Endothelial cell (in vitro differentiated cells): ENCODE measurements around the gene STAT4. TPM values are rescaled to one million over a fixed set of nuclear protein-coding genes. Genes with fewer than 3 reads are reported as not detected.

Experiments used
- DNase-seq: peaks from one replicate; pipeline ENCODE4 v3.0.0; 2021; ENCODE audit warnings: low spot score
- H3K27ac Mint-ChIP-seq: one replicate; pipeline ENCODE4 v1.8.0; 2021; ENCODE audit warnings: mixed read lengths, inconsistent platforms; ENCODE audit not compliant: unreplicated experiment
- H3K27me3 Mint-ChIP-seq: one replicate; pipeline ENCODE4 v1.8.0; 2021; ENCODE audit warnings: mild to moderate bottlenecking, moderate library complexity, mixed read lengths, inconsistent platforms; ENCODE audit not compliant: unreplicated experiment
- H3K36me3 Mint-ChIP-seq: one replicate; pipeline ENCODE4 v1.8.0; 2021; ENCODE audit warnings: mild to moderate bottlenecking, low read depth, mixed read lengths, inconsistent platforms; ENCODE audit not compliant: unreplicated experiment
- H3K4me1 Mint-ChIP-seq: one replicate; pipeline ENCODE4 v1.8.0; 2021; ENCODE audit warnings: mild to moderate bottlenecking, mixed read lengths, inconsistent platforms; ENCODE audit not compliant: unreplicated experiment
- H3K4me3 Mint-ChIP-seq: one replicate; pipeline ENCODE4 v1.8.0; 2021; ENCODE audit warnings: mild to moderate bottlenecking, mixed read lengths, inconsistent platforms; ENCODE audit not compliant: unreplicated experiment
- H3K9me3 Mint-ChIP-seq: one replicate; pipeline ENCODE4 v1.8.0; 2021; ENCODE audit warnings: mixed read lengths, inconsistent platforms; ENCODE audit not compliant: unreplicated experiment
- CTCF ChIP-seq: fragments of 200-600 bp; sonication (generic); IDR thresholded peaks from one replicate; pipeline ENCODE4 v1.5.0; 2021; ENCODE audit warnings: antibody characterized with exemption; ENCODE audit not compliant: unreplicated experiment
- total RNA-seq: library from RNA; stranded (reverse); fragmentation: NEBNext Ultra II Directional; extraction: Animal tissue kit (Norgen Biotek cat#: 25700); gene quantifications from one replicate; pipeline ENCODE4 v1.2.1, GENCODE V29; 2021; ENCODE audit not compliant: unreplicated experiment

STAT4 gene
- total RNA-seq, 1 donor from 2014 or later = 1.1 TPM

GRCh38 chr2:191155608-191156071 is 4.8 kb upstream of the STAT4 start:
- H3K36me3 Mint-ChIP-seq = no peaks in the 10 kb centered on the region
- no peak for DNase-seq
- no peaks in the 10 kb centered on the region for H3K27me3 Mint-ChIP-seq
- H3K4me3 Mint-ChIP-seq = no peak overlapping the region
- H3K4me1 Mint-ChIP-seq = no peaks in the 10 kb centered on the region
- H3K9me3 Mint-ChIP-seq = no peaks in the 10 kb centered on the region
- no peak overlapping the region for H3K27ac Mint-ChIP-seq
- TF ChIP-seq CTCF = peak; percentile 49

- no peak for TF ChIP-seq CTCF
- Mint-ChIP-seq H3K27me3 (no peaks in the 10 kb centered on the region), H3K4me3 (no peak overlapping the region), H3K4me1 (peaks cover 3% of the 10 kb centered on the region), H3K27ac (no peak overlapping the region), H3K9me3 (no peaks in the 10 kb centered on the region), H3K36me3 (no peaks in the 10 kb centered on the region)
- DNase-seq = no peak
Measured at GRCh38 chr2:191153716-191154115, 2.9 kb upstream of the STAT4 start.

- no peak overlapping the region for H3K4me3 Mint-ChIP-seq
- no peaks in the 10 kb centered on the region for H3K36me3 Mint-ChIP-seq
- H3K9me3 Mint-ChIP-seq = no peaks in the 10 kb centered on the region
- no peak overlapping the region for H3K27ac Mint-ChIP-seq
- no peak for DNase-seq
- TF ChIP-seq CTCF = no peak
- H3K27me3 Mint-ChIP-seq = no peaks in the 10 kb centered on the region
- peaks cover 3% of the 10 kb centered on the region for H3K4me1 Mint-ChIP-seq
Measured at GRCh38 chr2:191152482-191153240, 1.9 kb upstream of the STAT4 start.

- Mint-ChIP-seq H3K4me3 (no peak overlapping the region), H3K27ac (no peak overlapping the region), H3K36me3 (no peaks in the 10 kb centered on the region), H3K27me3 (no peaks in the 10 kb centered on the region), H3K9me3 (no peaks in the 10 kb centered on the region), H3K4me1 (peaks cover 3% of the 10 kb centered on the region)
- no peak for TF ChIP-seq CTCF
- no peak for DNase-seq
Measured at GRCh38 chr2:191151331-191151730, 537 bp upstream of the STAT4 start.

- Mint-ChIP-seq H3K27me3 (no peaks in the 10 kb centered on the region), H3K4me3 (peak overlapping the region; percentile 85), H3K9me3 (no peaks in the 10 kb centered on the region), H3K4me1 (peaks cover 3% of the 10 kb centered on the region), H3K27ac (no peak overlapping the region), H3K36me3 (no peaks in the 10 kb centered on the region)
- TF ChIP-seq CTCF = no peak
- no peak for DNase-seq
Measured at GRCh38 chr2:191150230-191150599, 579 bp downstream of the STAT4 start.
